A673 (cell line): Measurements from ENCODE around the gene METTL27.

Experiments used
- EZH2 ChIP-seq: fragments of 200-600 bp; sonication (generic); IDR thresholded peaks from 2 replicates; pipeline ENCODE4 v1.6.1; 2017; ENCODE audit warnings: borderline replicate concordance, low read depth, mild to moderate bottlenecking, mixed read lengths, antibody characterized with exemption, low read length; ENCODE audit not compliant: poor library complexity, severe bottlenecking
- TF ChIP-seq, protein P1 (sequence below): fragments of 300-800, 200-600 bp; sonication (generic); conservative IDR thresholded peaks from 2 replicates; pipeline ENCODE4 v1.5.1; 2017; ENCODE audit warnings: low read depth, mild to moderate bottlenecking, antibody characterized with exemption, low read length, moderate library complexity, mixed read lengths

DNA sequence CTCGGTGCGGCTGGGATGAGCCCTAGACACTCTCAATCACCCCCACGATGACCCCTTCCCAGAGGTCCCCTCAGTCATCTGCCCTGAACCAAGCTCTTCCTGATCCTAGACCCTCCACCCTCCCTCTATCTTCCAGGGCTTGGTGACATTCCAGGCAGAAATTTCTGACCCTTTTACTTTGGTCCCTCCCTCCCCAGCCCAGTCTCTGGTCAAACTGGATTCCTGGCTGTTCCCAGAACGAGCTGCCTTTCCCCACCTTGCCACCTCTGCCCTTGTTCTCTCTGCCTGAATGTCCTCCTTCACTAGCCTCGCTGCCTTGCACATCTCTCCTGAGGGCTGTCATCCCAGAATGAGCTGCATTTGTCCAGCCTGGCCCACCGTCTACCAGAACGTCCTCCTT lies 12.8 kb downstream of the METTL27 start:
- TF ChIP-seq, protein P1, sequence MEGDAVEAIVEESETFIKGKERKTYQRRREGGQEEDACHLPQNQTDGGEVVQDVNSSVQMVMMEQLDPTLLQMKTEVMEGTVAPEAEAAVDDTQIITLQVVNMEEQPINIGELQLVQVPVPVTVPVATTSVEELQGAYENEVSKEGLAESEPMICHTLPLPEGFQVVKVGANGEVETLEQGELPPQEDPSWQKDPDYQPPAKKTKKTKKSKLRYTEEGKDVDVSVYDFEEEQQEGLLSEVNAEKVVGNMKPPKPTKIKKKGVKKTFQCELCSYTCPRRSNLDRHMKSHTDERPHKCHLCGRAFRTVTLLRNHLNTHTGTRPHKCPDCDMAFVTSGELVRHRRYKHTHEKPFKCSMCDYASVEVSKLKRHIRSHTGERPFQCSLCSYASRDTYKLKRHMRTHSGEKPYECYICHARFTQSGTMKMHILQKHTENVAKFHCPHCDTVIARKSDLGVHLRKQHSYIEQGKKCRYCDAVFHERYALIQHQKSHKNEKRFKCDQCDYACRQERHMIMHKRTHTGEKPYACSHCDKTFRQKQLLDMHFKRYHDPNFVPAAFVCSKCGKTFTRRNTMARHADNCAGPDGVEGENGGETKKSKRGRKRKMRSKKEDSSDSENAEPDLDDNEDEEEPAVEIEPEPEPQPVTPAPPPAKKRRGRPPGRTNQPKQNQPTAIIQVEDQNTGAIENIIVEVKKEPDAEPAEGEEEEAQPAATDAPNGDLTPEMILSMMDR, result no peak
- TF ChIP-seq EZH2, result no peak
